HEK293 (cell line): ENCODE data around the gene TCERG1L.
"Not testable (repeated sequence)": the region's sequence is repeated elsewhere in the genome, so short reads cannot be mapped to it uniquely, and the experiment has no call there.

ENCODE experiments used
- CTCF ChIA-PET: fragments of 350-600 bp; formaldehyde crosslinking; extraction: SDS; loops from one replicate; lab custom pipeline; 2021; ENCODE audit warnings: antibody characterized with exemption; lab: Yijun Ruan, JAX
- POLR2A ChIA-PET: fragments of 300-600 bp; formaldehyde crosslinking; extraction: SDS; loops from one replicate; lab custom pipeline; 2020; ENCODE audit warnings: antibody characterized with exemption, inconsistent platforms; lab: Yijun Ruan, JAX
- H3K27ac ChIP-seq: fragments of 200-500 bp; sonication (Bioruptor generic); 2 replicates; pipeline ENCODE4 v1.5.1; 2014; ENCODE audit warnings: low read depth, low read length, control low read depth, inconsistent platforms; ENCODE audit errors: extremely low read depth
- H3K36me3 ChIP-seq, 2 experiments: fragments of 200-500 bp in 1 of 2; sonication (Bioruptor generic) in 1 of 2; 1 replicate in 1 of 2; 2 replicates in 1 of 2; pipeline ENCODE4 v1.5.1; 2014 to 2017; ENCODE audit warnings: inconsistent platforms in 2 of 2, low read length in 2 of 2; ENCODE audit not compliant: control insufficient read depth in 2 of 2, insufficient read depth in 1 of 2
- H3K4me1 ChIP-seq: fragments of 200-500 bp; sonication (Bioruptor generic); 2 replicates; pipeline ENCODE4 v1.5.1; 2014; ENCODE audit warnings: mild to moderate bottlenecking, low read length, inconsistent platforms; ENCODE audit not compliant: control insufficient read depth, insufficient read depth
- H3K4me3 ChIP-seq: 2 replicates; pipeline ENCODE4 v1.5.1; 2011; ENCODE audit warnings: low read depth, mild to moderate bottlenecking, control low read depth, low read length, moderate library complexity
- H3K9me3 ChIP-seq: fragments of 200-500 bp; sonication (Bioruptor generic); 2 replicates; pipeline ENCODE4 v1.5.1; 2014; ENCODE audit warnings: low read depth, low read length, inconsistent platforms; ENCODE audit not compliant: control insufficient read depth, insufficient read depth
- FEZF1 ChIP-seq: fragments of 450-650 bp; formaldehyde crosslinking; IDR thresholded peaks from 2 replicates; pipeline ENCODE4 v1.5.1; 2016; ENCODE audit warnings: missing biosample characterization, missing genetic modification characterization
- GLIS1 ChIP-seq: fragments of 450-650 bp; formaldehyde crosslinking; IDR thresholded peaks from 2 replicates; pipeline ENCODE4 v1.5.1; 2016; ENCODE audit warnings: missing biosample characterization, missing genetic modification characterization
- KLF9 ChIP-seq: fragments of 450-650 bp; formaldehyde crosslinking; IDR thresholded peaks from 2 replicates; pipeline ENCODE4 v1.5.1; 2016; ENCODE audit warnings: missing biosample characterization, missing genetic modification characterization, low read depth
- RBAK ChIP-seq: fragments of 450-650 bp; formaldehyde crosslinking; IDR thresholded peaks from 2 replicates; pipeline ENCODE4 v1.5.1; 2016; ENCODE audit warnings: missing biosample characterization, missing genetic modification characterization
- SETDB1 ChIP-seq: IDR thresholded peaks from one replicate; pipeline ENCODE4 v1.6.1; 2017; ENCODE audit warnings: mild to moderate bottlenecking, low read length, moderate library complexity, mixed read lengths; ENCODE audit not compliant: insufficient read length
- ZBTB17 ChIP-seq: fragments of 450-650 bp; formaldehyde crosslinking; IDR thresholded peaks from 2 replicates; pipeline ENCODE4 v1.5.1; 2016; ENCODE audit warnings: missing biosample characterization, missing genetic modification characterization
- ZBTB8A ChIP-seq: fragments of 450-650 bp; formaldehyde crosslinking; IDR thresholded peaks from 2 replicates; pipeline ENCODE4 v1.5.1; 2016; ENCODE audit warnings: missing biosample characterization, missing genetic modification characterization
- ZFP69B ChIP-seq: fragments of 450-650 bp; formaldehyde crosslinking; IDR thresholded peaks from 2 replicates; pipeline ENCODE4 v1.5.1; 2016; ENCODE audit warnings: missing biosample characterization, missing genetic modification characterization
- ZIC2 ChIP-seq: fragments of 450-650 bp; formaldehyde crosslinking; IDR thresholded peaks from 2 replicates; pipeline ENCODE4 v1.5.1; 2016; ENCODE audit warnings: missing biosample characterization, missing genetic modification characterization
- ZNF112 ChIP-seq: fragments of 450-650 bp; formaldehyde crosslinking; IDR thresholded peaks from 2 replicates; pipeline ENCODE4 v1.5.0; 2017; ENCODE audit warnings: missing biosample characterization, missing genetic modification characterization
- ZNF138 ChIP-seq: fragments of 450-650 bp; formaldehyde crosslinking; IDR thresholded peaks from 2 replicates; pipeline ENCODE4 v1.5.1; 2016; ENCODE audit warnings: missing biosample characterization, missing genetic modification characterization, borderline replicate concordance
- ZNF211 ChIP-seq: fragments of 450-650 bp; formaldehyde crosslinking; IDR thresholded peaks from 2 replicates; pipeline ENCODE4 v1.5.1; 2016; ENCODE audit warnings: low read depth, missing biosample characterization, missing genetic modification characterization
- ZNF354C ChIP-seq: fragments of 450-650 bp; formaldehyde crosslinking; IDR thresholded peaks from 2 replicates; pipeline ENCODE4 v1.5.1; 2016; ENCODE audit warnings: missing biosample characterization, missing genetic modification characterization, low read depth, borderline replicate concordance
- ZNF404 ChIP-seq: fragments of 450-650 bp; formaldehyde crosslinking; IDR thresholded peaks from 2 replicates; pipeline ENCODE4 v1.5.1; 2017; ENCODE audit warnings: missing biosample characterization, missing genetic modification characterization
- ZNF426 ChIP-seq: fragments of 450-650 bp; formaldehyde crosslinking; IDR thresholded peaks from 2 replicates; pipeline ENCODE4 v1.5.1; 2017; ENCODE audit warnings: missing biosample characterization, missing genetic modification characterization, mild to moderate bottlenecking, inconsistent platforms, moderate library complexity
- ZNF555 ChIP-seq: fragments of 450-650 bp; formaldehyde crosslinking; conservative IDR thresholded peaks from 2 replicates; pipeline ENCODE4 v1.5.1; 2017; ENCODE audit warnings: missing biosample characterization, mild to moderate bottlenecking, missing genetic modification characterization, inconsistent platforms
- ZNF571 ChIP-seq: fragments of 450-650 bp; formaldehyde crosslinking; IDR thresholded peaks from 2 replicates; pipeline ENCODE4 v1.5.0; 2017; ENCODE audit warnings: missing biosample characterization, missing genetic modification characterization
- ZSCAN30 ChIP-seq: fragments of 450-650 bp; IDR thresholded peaks from 2 replicates; pipeline ENCODE4 v1.5.1; 2018; ENCODE audit warnings: missing biosample characterization, mild to moderate bottlenecking, missing genetic modification characterization, moderate library complexity
- TF ChIP-seq, protein P1 (sequence below): fragments of 450-650 bp; formaldehyde crosslinking; IDR thresholded peaks from 2 replicates; pipeline ENCODE4 v1.5.1; 2016; ENCODE audit warnings: missing biosample characterization, missing genetic modification characterization
- TF ChIP-seq, protein P2 (sequence below): fragments of 450-650 bp; formaldehyde crosslinking; IDR thresholded peaks from 2 replicates; pipeline ENCODE4 v1.5.1; 2016; ENCODE audit warnings: missing biosample characterization, missing genetic modification characterization
- TF ChIP-seq, protein P3 (sequence below): fragments of 450-650 bp; formaldehyde crosslinking; IDR thresholded peaks from 2 replicates; pipeline ENCODE4; 2016; ENCODE audit warnings: missing biosample characterization, missing genetic modification characterization
- TF ChIP-seq, protein P4 (sequence below): fragments of 450-650 bp; formaldehyde crosslinking; IDR thresholded peaks from 2 replicates; pipeline ENCODE4 v1.5.1; 2017; ENCODE audit warnings: missing biosample characterization, missing genetic modification characterization

The TCERG1L gene

DNA sequence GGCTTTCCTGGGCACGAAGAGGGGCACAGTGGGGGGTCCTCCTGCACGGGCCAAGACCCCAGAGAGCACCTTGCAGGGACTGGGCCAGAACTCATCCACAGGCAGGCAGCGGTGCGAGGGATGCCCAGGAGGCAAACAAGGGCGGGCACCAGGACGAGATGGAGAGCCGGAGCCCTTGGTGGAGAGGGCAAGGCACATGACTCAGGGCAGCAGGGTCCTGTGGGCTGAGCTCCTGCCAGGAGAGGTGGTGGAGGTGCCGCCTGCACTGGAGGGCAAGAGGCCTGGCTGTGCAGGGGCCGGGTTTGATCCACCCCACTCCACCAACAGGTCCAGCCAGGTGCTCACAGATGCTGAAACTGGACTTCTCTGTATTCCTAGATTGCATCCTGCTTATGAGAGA is 170.9 kb downstream of the TCERG1L start (continued):
- TF ChIP-seq ZNF112 (tag by site-specific recombination), result no peak
- TF ChIP-seq ZNF571 (tag by site-specific recombination), result no peak
- no peak for TF ChIP-seq GLIS1 (tag by site-specific recombination)
- TF ChIP-seq ZFP69B (tag by site-specific recombination), result no peak
- TF ChIP-seq, protein P1, sequence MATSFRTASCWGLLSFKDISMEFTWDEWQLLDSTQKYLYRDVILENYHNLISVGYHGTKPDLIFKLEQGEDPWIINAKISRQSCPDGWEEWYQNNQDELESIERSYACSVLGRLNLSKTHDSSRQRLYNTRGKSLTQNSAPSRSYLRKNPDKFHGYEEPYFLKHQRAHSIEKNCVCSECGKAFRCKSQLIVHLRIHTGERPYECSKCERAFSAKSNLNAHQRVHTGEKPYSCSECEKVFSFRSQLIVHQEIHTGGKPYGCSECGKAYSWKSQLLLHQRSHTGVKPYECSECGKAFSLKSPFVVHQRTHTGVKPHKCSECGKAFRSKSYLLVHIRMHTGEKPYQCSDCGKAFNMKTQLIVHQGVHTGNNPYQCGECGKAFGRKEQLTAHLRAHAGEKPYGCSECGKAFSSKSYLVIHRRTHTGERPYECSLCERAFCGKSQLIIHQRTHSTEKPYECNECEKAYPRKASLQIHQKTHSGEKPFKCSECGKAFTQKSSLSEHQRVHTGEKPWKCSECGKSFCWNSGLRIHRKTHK (tag by site-specific recombination), result no peak
- no peak for TF ChIP-seq ZNF138
- TF ChIP-seq ZSCAN30 (tag by site-specific recombination), result no peak
- TF ChIP-seq, all 188 proteins: peak for 0

DNA sequence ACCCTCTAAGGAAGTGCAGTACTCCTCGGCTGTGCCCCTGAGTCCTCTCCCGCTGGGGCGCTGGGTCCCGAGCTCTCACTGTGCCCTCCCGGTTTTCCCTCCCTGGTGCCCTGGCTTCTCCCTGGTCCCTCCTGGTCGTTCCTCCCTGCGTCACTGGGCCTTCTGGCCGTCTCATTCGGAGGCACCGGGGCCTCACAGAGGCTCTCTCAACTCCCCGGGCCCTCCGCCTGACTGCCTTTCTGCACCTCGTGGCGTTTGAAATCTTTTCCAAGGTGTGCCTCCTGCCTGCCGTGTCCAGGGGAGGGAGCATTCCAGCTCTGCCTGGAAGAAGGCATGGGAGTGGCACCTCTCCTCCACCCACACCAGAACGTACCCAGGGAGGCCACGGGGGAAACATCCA is 174.3 kb downstream of the TCERG1L start:
- no peaks in the 10 kb centered on the region for H3K4me1 ChIP-seq
- CTCF ChIA-PET, result no interaction called here

DNA sequence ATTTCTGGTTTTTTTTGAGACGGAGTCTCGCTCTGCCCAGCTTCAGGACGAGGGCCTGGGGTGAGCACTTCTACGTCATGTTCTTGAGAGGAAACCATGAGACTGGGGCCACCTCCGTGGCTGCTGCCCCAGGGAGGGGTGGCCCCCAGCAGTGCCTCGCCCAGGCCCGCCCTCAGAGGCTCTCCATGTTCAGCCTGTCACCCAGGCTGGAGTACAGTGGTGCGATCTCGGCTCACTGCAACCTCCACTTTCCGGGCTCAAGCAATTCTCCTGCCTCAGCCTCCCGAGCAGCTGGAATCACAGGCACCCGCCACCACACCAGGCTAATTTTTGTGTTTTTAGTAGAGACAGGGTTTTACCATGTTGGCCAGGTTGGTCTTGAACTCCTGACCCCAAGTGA is 175.2 kb downstream of the TCERG1L start:
- H3K27ac ChIP-seq, CTCF ChIA-PET, H3K36me3 ChIP-seq, H3K4me1 ChIP-seq, H3K4me3 ChIP-seq, H3K9me3 ChIP-seq, POLR2A ChIA-PET: not testable (repeated sequence)

More for the DNA sequence above, 174.3 kb downstream of the TCERG1L start:
- no peaks in the 10 kb centered on the region for H3K36me3 ChIP-seq
- POLR2A ChIA-PET, result no interaction called here
- TF ChIP-seq ZIC2 (tag by site-specific recombination) (no peak), ZNF404 (no peak), ZNF354C (tag by site-specific recombination) (no peak), SETDB1 (no peak), ZBTB17 (tag by site-specific recombination) (no peak), RBAK (no peak), ZNF211 (tag by site-specific recombination) (no peak)
- TF ChIP-seq, protein P2, sequence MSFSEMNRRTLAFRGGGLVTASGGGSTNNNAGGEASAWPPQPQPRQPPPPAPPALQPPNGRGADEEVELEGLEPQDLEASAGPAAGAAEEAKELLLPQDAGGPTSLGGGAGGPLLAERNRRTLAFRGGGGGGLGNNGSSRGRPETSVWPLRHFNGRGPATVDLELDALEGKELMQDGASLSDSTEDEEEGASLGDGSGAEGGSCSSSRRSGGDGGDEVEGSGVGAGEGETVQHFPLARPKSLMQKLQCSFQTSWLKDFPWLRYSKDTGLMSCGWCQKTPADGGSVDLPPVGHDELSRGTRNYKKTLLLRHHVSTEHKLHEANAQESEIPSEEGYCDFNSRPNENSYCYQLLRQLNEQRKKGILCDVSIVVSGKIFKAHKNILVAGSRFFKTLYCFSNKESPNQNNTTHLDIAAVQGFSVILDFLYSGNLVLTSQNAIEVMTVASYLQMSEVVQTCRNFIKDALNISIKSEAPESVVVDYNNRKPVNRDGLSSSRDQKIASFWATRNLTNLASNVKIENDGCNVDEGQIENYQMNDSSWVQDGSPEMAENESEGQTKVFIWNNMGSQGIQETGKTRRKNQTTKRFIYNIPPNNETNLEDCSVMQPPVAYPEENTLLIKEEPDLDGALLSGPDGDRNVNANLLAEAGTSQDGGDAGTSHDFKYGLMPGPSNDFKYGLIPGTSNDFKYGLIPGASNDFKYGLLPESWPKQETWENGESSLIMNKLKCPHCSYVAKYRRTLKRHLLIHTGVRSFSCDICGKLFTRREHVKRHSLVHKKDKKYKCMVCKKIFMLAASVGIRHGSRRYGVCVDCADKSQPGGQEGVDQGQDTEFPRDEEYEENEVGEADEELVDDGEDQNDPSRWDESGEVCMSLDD (tag by site-specific recombination), result no peak
- no peak overlapping the region for H3K27ac ChIP-seq
- no peaks in the 10 kb centered on the region for H3K9me3 ChIP-seq
- no peak overlapping the region for H3K4me3 ChIP-seq

DNA sequence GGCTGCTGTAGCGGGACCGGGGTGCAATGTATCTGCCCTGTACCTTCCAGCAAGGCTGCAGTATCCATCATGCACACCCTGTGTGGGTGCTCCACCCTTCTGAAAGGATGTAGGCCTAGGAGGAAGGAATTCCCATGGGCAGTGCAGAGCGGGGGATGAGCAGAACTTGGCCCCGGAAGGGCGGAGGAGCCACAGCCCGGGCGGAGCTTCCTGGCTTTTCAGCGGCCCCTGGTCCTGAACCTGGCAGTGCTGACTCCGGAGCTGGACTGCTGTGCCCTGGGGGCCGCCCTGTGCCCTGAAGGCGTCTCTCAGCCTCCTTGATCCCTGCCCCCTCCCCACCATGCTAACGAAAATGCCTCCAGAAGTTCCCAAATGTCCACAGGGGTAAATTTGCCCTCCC is 175.8 kb downstream of the TCERG1L start:
- Histone ChIP-seq H3K9me3 (no peaks in the 10 kb centered on the region), H3K4me1 (no peaks in the 10 kb centered on the region), H3K27ac (no peak overlapping the region), H3K36me3 (no peaks in the 10 kb centered on the region), H3K4me3 (no peak overlapping the region)
- no peak for TF ChIP-seq ZBTB8A (tag by site-specific recombination)
- TF ChIP-seq ZNF211 (tag by site-specific recombination), result no peak
- TF ChIP-seq, protein P3, sequence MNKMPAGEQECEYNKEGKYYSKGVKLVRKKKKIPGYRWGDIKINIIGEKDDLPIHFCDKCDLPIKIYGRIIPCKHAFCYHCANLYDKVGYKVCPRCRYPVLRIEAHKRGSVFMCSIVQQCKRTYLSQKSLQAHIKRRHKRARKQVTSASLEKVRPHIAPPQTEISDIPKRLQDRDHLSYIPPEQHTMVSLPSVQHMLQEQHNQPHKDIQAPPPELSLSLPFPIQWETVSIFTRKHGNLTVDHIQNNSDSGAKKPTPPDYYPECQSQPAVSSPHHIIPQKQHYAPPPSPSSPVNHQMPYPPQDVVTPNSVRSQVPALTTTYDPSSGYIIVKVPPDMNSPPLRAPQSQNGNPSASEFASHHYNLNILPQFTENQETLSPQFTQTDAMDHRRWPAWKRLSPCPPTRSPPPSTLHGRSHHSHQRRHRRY, result no peak
- no peak for TF ChIP-seq ZNF555 (tag by site-specific recombination)
- TF ChIP-seq ZNF354C (tag by site-specific recombination), result no peak
- TF ChIP-seq ZNF426 (tag by site-specific recombination), result no peak
- TF ChIP-seq ZSCAN30 (tag by site-specific recombination), result no peak
- no peak for TF ChIP-seq KLF9 (tag by site-specific recombination)
- TF ChIP-seq, protein P4, sequence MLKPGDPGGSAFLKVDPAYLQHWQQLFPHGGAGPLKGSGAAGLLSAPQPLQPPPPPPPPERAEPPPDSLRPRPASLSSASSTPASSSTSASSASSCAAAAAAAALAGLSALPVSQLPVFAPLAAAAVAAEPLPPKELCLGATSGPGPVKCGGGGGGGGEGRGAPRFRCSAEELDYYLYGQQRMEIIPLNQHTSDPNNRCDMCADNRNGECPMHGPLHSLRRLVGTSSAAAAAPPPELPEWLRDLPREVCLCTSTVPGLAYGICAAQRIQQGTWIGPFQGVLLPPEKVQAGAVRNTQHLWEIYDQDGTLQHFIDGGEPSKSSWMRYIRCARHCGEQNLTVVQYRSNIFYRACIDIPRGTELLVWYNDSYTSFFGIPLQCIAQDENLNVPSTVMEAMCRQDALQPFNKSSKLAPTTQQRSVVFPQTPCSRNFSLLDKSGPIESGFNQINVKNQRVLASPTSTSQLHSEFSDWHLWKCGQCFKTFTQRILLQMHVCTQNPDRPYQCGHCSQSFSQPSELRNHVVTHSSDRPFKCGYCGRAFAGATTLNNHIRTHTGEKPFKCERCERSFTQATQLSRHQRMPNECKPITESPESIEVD (tag by site-specific recombination), result no peak
- TF ChIP-seq FEZF1 (tag by site-specific recombination), result no peak
- ChIA-PET POLR2A (no interaction called here), CTCF (no interaction called here)
